Stimulated activated naive CD8-positive, alpha-beta T cell treated with anti-CD3 and anti-CD28 coated beads, Interleukin-15, amount 100 ng/mL, for 72 hours (primary cell): ENCODE data around the gene MMD2.
A peak's percentile ranks its signal among the peaks of the same experiment; 100 is the strongest.

Experiments used
- ATAC-seq: fragments of 150-1000 bp; cut with Tn5 transposase; 2 replicates; pipeline ENCODE4 v1.10.0; 2021; ENCODE audit warnings: mild to moderate bottlenecking, moderate library complexity
- DNase-seq, 2 donors: peaks; one replicate each; pipeline ENCODE4 v3.0.0; 2021 to 2022
- H3K27ac Mint-ChIP-seq, 2 donors: one replicate each; pipeline ENCODE4 v1.8.0; 2022; ENCODE audit warnings: mild to moderate bottlenecking in 2 of 2, mixed read lengths in 2 of 2, moderate library complexity in 2 of 2
- H3K27me3 Mint-ChIP-seq: one replicate; pipeline ENCODE4 v1.8.0; 2022; ENCODE audit warnings: mixed read lengths
- H3K4me1 Mint-ChIP-seq: one replicate; pipeline ENCODE4 v1.8.0; 2022; ENCODE audit warnings: mild to moderate bottlenecking, mixed read lengths
- H3K4me3 Mint-ChIP-seq, 2 donors: one replicate each; pipeline ENCODE4 v1.8.0; 2022; ENCODE audit warnings: mild to moderate bottlenecking in 2 of 2, mixed read lengths in 2 of 2, moderate library complexity in 1 of 2
- H3K9me3 Mint-ChIP-seq, 2 donors: one replicate each; pipeline ENCODE4 v1.8.0; 2022; ENCODE audit warnings: mixed read lengths in 2 of 2

MMD2 gene

DNA sequence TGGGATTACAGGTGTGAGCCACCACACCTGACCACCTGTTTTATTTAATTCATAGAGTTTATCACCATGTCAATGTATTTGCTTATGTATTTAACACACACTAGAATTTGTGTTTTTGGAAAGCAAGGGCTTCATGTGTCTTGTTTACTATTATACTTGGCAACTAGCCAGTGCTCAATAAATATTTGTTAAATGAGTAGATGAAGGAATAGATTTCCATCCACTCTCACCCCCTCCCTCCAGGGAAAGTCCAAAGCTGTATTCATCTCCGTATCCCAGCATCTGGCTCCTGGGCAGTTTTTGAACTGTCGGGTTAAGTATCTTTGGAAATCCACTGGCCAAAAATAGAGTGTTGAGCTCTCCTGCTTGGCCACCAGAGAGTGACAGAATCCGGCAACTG, 70.8 kb downstream of the MMD2 start:
- H3K4me3 Mint-ChIP-seq: no peak overlapping the region
- no peaks in the 10 kb centered on the region for H3K9me3 Mint-ChIP-seq
- no peak for ATAC-seq
- no peaks in the 10 kb centered on the region for H3K4me1 Mint-ChIP-seq
- no peak for DNase-seq
- no peaks in the 10 kb centered on the region for H3K27me3 Mint-ChIP-seq
- no peak overlapping the region for H3K27ac Mint-ChIP-seq

DNA sequence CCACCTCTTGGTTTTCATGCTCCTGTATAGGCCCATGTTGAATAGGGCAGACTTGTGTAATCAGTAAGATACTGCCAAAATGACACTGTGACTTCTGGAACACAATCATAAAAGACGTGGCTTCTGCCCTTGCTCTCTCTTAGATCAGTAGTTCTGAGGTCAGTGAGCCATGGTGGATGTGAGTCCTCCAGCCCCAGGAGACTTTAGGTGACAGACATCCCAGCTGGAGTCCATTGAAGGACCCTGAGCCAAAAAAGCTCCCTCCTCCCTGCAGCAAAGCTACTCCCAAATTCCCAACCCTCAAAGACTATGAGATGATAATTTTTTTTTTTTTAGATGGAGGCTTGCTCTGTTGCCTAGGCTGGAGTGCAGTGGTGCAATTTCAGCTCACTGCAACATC, 72.3 kb downstream of the MMD2 start:
- H3K9me3 Mint-ChIP-seq: no peaks in the 10 kb centered on the region
- H3K27me3 Mint-ChIP-seq: peaks cover 15% of the 10 kb centered on the region
- H3K4me3 Mint-ChIP-seq: no peak overlapping the region
- peaks cover 12% of the 10 kb centered on the region for H3K4me1 Mint-ChIP-seq
- ATAC-seq (no peak), DNase-seq (no peak)
- H3K27ac Mint-ChIP-seq: no peak overlapping the region

DNA sequence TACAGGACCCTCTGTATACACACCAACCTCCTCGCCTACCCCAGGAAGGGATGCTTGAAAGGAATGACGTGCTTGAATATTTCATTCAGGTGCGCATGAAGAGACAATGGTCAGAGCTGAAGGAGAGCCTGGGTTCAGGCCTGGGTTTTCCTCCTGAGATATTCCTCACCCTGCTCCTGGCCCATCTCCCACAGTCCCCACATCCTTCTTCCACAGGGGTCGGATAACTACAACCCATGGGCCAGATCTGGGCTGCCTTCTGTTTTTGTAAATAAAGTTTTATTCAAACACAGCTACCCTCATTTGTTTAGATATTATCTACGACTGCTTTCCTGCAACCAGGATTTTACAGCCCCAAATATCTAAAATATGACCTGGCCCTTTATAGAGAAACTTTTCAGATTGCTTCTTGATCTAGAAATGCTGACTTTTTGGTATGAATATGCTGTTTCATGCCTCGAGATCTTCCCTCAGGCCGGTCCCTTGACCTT, 73.6 kb downstream of the MMD2 start:
- no peak for ATAC-seq
- Mint-ChIP-seq H3K4me1 (peaks cover 12% of the 10 kb centered on the region), H3K27ac (no peak overlapping the region), H3K27me3 (peaks cover 21% of the 10 kb centered on the region), H3K9me3 (no peaks in the 10 kb centered on the region), H3K4me3 (no peak overlapping the region)
- no peak for DNase-seq

DNA sequence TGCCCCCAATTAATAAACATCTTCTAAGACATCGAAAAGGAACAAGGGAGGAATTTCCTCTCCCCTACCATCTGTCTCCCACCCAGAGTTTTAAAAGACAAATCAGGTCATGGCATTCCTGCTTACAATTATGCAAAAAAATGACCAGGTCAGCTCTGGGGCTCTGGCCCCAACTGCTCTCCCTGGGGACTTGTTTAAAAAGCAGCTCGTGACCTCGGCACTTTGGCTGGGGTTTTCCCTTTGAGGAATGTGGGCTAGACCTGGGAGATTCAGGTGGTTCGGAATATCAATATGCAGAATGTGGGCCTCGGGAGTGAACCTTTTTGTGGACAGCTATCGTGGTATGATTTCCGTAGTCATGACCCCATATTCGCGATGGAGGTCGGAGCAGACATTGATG, 74.8 kb downstream of the MMD2 start:
- no peak for ATAC-seq
- no peak for DNase-seq
- Mint-ChIP-seq H3K27ac (no peak overlapping the region), H3K27me3 (peaks cover 33% of the 10 kb centered on the region), H3K4me1 (peaks cover 12% of the 10 kb centered on the region), H3K4me3 (no peak overlapping the region), H3K9me3 (no peaks in the 10 kb centered on the region)

DNA sequence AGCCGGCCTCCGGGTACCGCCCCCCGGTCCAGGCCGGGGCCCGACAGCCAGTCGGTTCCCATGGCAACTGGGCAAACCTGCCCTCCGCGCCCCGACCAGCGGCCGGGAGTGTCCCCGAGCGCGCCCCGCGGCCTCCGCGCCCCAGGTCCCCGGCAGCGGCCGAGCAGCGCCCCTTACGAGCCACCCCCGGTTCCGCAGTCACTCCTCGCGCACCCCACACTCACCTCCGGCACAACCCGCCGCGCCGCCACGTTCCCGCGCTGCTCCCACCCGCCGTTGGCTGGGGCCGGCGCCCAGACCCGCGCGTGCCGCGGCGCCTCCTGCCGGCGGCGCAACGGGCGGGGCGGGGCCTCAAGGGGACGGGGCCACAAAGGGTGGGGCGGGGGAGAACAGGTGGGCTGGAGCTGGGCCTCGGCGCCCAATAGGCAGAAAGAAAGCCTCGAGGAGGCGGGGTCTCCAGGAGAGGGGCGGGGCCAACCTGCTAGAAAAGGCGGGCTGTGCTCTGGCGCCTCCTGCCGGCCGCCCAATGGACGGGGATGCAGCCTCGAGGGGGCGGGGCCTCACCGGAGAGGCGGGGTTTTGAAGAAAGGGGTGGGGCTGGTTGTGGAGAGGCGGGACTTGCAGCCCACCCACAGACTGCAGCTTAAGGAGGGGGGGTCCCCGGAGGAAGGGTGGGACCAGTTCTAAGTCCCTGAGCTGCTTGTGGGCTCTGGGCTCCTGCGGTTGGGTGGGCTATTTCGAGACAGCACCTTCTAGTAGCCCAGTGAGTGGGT, 75.4 kb downstream of the MMD2 start, which contains the start of gene RADIL:
TSS of gene RADIL (minus strand) at position 345 of the 773 bp plus-strand sequence. CDS start 5,577 bp downstream, outside the sequence.
- Mint-ChIP-seq H3K4me1 (peaks cover 12% of the 10 kb centered on the region), H3K27me3 (peaks cover 35% of the 10 kb centered on the region), H3K9me3 (no peaks in the 10 kb centered on the region), H3K27ac (peak within 1 kb of the TSS in 1 of 2 donors; percentile 84), H3K4me3 (peak within 1 kb of the TSS; percentile 71 to 76)
- DNase-seq (peak; percentile 92 to 95), ATAC-seq (peak; percentile 95)

DNA sequence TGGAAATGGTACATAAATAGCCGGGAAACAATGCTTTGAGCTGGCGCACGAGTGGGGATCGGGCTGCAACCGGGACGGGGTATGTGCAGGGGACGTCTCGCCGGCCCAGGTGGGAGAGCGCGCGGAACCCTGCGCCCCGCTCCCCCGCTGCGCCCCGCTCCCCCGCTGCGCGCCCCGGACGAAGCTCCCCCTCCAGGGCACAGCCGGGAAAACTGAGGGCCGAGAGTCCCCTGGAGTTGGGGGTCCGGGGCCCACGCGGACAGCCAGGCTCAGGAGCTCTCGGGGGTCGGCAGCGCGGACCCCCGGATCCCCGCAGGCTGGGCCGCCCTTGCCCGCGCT, 76.0 kb downstream of the MMD2 start:
- H3K9me3 Mint-ChIP-seq: no peaks in the 10 kb centered on the region
- peak overlapping the region; percentile 71 to 76 for H3K4me3 Mint-ChIP-seq
- H3K27me3 Mint-ChIP-seq: peaks cover 39% of the 10 kb centered on the region
- peaks cover 12% of the 10 kb centered on the region for H3K4me1 Mint-ChIP-seq
- peak overlapping the region in 1 of 2 donors; percentile 84 for H3K27ac Mint-ChIP-seq
- peak; percentile 26 for ATAC-seq
- no peak for DNase-seq

DNA sequence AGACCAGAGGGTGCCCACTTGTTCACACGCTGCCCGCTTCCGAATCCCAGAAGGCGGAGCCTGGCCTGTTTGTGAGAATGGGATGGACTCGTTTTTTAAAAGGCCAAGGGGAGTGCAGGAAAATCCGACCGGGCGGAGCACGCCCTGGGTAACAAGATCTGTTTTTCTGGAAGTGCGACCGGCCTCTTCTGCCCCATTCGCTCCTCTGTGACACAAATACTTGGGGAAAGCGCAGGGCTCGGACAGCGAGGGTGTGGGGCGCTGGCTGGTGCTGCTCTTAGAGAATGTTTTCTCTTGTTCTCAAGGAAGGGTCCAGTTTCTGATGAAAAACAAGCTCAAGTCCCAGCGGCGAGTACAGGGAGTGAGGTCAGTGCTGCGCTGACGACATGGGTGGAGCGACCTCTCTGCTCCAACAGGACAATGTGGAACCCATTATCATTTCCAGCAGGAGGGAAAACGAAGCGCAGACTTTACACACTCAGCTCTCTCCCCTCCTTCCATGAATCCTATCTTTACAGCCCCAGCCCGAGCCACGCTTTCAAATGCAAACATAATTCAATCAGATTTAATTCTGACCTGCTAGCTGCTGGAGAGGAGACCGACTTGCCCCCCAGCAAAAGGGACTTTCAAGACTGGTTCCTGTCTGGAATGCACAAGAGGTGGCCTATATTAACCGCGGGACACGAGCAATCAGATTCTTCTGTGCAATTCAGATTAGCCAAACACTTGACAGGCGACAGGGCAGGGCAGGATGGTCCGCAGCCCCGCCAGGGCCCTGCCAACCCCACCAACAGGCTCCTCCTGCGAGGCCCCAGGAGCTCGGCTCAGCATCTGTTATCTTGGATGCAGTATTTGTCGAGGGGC, 76.6 kb downstream of the MMD2 start:
- peaks cover 12% of the 10 kb centered on the region for H3K4me1 Mint-ChIP-seq
- peaks cover 45% of the 10 kb centered on the region for H3K27me3 Mint-ChIP-seq
- H3K9me3 Mint-ChIP-seq: no peaks in the 10 kb centered on the region
- ATAC-seq (no peak), DNase-seq (peak in 1 of 2 donors; percentile 20)
- peak overlapping the region in 1 of 2 donors; percentile 84 for H3K27ac Mint-ChIP-seq
- H3K4me3 Mint-ChIP-seq: peak overlapping the region; percentile 71 to 76

DNA sequence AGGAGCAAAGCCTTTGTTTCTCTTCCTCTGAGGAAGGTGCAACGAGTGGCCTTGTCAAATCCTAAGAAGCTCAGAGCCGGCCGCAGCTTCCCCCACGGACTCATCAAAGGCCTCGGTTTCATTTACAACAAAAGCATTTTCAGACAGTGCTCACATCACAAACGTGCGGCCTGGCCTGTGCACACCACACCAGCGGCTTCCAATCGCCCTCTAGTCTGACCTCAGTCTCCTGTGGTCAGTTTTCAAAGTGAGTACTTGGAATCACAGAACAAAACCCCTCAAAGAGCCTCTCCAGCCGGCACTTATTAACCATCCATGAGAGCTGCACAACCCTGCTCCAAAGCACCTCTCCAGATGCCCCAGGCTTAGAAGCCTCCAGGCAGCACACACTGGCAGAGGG, 78.8 kb downstream of the MMD2 start:
- DNase-seq (no peak), ATAC-seq (no peak)
- Mint-ChIP-seq H3K4me3 (no peak overlapping the region), H3K9me3 (no peaks in the 10 kb centered on the region), H3K27me3 (peaks cover 48% of the 10 kb centered on the region), H3K4me1 (peaks cover 12% of the 10 kb centered on the region), H3K27ac (no peak overlapping the region)

DNA sequence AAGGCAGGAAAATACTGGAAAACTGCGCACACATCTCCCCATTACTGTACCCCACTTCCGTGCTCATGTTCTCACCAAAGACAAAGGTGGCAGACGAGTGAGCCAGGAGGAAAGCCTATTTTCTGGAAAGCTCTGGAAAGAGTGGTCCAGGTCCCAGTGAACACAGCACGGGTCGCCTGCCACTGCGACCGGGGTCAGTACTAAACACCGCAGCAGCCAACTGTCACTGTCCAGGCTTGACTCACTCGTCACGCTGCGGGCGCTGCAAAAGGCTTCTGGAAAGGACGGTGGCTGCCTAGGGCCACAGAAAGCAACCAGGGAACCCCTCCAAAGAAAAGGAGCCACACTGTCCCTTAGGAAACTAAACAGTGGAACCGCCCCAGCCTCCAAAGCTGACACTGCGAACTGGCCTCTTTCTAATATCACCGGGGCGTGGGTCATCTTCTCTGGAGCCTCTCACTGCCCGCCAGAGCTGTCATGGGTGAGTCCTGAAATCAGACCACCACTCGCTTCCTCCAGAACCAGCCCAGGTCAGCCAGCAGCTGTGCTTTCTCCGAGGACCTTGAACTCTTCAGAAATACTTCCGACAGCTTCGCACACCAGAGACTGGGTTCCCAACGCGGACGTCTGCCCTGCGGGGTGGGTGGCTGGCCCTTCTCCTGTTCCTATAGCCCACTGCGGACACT, 79.4 kb downstream of the MMD2 start:
- no peak overlapping the region for H3K4me3 Mint-ChIP-seq
- ATAC-seq (no peak), DNase-seq (no peak)
- peaks cover 48% of the 10 kb centered on the region for H3K27me3 Mint-ChIP-seq
- H3K9me3 Mint-ChIP-seq: no peaks in the 10 kb centered on the region
- peaks cover 12% of the 10 kb centered on the region for H3K4me1 Mint-ChIP-seq
- no peak overlapping the region for H3K27ac Mint-ChIP-seq

DNA sequence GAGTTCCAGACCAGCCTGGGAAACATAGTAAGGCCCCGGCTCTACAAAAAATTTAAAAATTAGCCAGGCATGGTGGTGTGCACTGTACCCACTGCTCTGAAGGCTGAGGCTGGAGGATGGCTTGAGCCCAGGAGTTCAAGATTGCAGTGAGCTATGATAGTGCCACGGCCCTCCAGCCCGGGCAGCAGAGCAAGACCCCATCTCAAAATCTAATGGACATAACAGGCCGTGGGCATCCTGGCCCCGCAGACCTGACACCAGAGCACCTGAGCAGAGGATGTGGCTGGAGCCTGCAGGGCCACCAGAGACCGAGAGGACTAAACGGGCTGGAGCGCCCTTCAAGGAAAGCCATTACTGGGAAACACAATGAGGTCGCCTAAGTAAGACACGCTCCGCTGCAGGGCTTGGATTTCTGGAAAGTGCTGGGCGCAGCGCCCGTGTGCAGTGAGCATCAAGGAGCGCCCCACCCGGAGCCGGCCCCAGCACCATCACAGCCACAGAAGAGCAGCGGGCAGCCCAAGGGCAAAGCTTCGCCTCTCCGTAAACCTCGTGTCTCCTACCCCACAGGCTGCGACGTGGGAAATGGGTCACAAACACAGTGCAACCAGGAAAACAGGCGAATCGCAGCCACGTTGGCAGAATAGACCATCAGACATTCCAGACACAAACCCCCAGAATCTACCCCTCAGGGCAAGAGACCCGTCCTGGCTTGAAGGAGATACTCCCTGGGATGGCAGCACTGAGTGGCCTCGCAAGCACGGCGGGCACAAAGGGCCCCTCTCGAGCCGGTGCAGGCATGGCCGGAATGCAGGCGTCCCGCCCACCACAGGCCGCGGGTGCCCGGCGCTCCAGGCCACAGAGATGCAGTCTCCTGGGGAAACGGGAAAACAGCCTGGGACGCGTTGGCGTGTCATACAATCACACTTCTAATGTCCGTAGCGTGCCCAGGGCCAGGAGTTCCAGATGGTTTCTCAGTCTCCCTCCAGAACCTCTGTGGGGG, 80.4 kb downstream of the MMD2 start:
- H3K27me3 Mint-ChIP-seq: peaks cover 49% of the 10 kb centered on the region
- H3K4me1 Mint-ChIP-seq: peaks cover 12% of the 10 kb centered on the region
- no peak overlapping the region for H3K27ac Mint-ChIP-seq
- no peak for DNase-seq
- H3K4me3 Mint-ChIP-seq: no peak overlapping the region
- no peak for ATAC-seq
- no peaks in the 10 kb centered on the region for H3K9me3 Mint-ChIP-seq

DNA sequence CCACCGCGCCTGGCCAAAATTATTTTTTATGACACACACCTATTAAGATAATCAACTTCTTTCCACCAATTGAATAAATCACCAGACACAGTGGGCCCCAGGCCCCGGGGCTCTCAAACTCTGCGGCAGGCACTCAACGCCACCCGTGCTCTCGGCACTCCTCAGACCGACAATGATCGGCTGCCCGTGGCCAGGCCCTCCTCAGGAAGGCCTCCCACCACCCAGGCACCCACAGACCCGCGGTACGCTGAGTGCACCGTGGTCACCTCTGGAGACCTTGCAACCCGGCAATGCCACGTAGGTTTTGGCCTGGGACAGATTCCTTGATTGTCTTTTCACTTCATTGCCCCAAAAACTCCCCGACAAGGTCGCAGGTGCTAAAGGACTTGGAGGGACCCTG, 82.4 kb downstream of the MMD2 start:
- ATAC-seq: no peak
- Mint-ChIP-seq H3K4me1 (peaks cover 3% of the 10 kb centered on the region), H3K27ac (no peak overlapping the region), H3K4me3 (no peak overlapping the region), H3K27me3 (peaks cover 53% of the 10 kb centered on the region), H3K9me3 (no peaks in the 10 kb centered on the region)
- no peak for DNase-seq

DNA sequence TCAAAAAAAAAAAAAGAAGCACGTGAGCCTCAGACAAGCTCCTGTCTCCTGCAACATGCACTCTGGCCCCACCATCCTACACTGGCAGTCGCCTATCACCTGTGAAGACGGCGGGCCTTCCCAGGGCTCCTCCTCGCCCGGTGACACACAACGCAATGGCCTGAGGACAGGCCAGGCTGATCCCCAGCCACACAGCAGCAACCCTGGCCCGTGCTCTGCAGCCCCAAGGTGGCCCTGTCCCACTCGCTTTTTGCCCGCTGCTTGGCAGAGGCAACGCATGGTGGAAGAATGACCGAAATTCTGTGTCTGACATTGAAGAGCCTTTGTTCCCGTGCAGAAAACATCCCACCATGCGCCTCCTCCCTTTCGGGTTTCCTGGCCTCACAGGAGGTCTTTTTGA, 83.6 kb downstream of the MMD2 start:
- ATAC-seq: no peak

DNA sequence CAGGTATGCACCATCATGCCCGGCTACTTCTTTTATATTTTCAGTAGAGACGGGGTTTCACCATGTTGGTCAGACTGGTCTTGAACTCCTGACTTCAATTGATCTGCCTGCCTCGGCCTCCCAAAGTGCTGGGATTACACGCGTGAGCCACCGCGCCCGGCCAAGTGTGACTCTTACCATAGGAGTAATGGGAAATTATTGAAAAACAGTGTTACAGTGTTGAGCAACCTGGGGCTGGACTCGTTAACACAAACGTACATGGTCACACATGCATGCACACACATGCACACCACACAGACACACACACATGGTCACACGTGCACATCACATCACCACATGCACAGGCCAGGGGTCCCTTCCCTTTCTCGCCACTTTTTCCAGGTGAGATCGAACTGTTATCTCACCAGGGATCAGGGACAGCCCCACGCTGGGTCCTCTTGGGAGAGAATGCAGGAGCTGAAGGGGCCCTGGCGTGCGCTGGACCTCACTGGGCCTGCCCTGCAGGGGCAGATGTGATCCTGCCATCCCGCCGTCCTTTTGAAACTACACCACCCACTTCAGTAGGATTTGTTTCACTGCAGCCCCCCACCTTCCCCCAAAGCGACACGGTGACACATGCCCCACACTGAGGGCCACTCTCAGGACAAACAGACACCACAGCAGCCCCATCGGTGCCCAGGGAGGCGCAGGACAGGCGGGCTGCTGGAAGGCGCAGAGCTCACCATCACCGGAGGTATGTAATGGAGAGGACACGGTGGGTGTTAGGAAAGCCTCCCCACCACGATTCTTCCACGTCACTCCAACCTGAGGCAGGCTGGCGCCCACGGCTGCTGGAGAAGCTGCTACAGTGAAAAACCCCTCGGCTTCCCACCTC, 85.7 kb downstream of the MMD2 start:
- Mint-ChIP-seq H3K27me3 (peaks cover 51% of the 10 kb centered on the region), H3K9me3 (no peaks in the 10 kb centered on the region), H3K4me3 (no peak overlapping the region)

More for the DNA sequence above, 83.6 kb downstream of the MMD2 start:
- H3K27ac Mint-ChIP-seq: no peak overlapping the region
- no peak overlapping the region for H3K4me3 Mint-ChIP-seq
- H3K4me1 Mint-ChIP-seq: peaks cover 13% of the 10 kb centered on the region
- peaks cover 60% of the 10 kb centered on the region for H3K27me3 Mint-ChIP-seq
- H3K9me3 Mint-ChIP-seq: no peaks in the 10 kb centered on the region
- DNase-seq: no peak

More for the DNA sequence above, 85.7 kb downstream of the MMD2 start:
- peaks cover 19% of the 10 kb centered on the region for H3K4me1 Mint-ChIP-seq
- no peak overlapping the region for H3K27ac Mint-ChIP-seq
- DNase-seq (no peak), ATAC-seq (no peak)
